K562 (cell line): Measurements from ENCODE around the gene STOX1. TPM values are rescaled to one million over a fixed set of nuclear protein-coding genes. Genes with fewer than 3 reads are reported as not detected.

Experiments
- ARHGAP35 ChIP-seq: fragments of 450-650 bp; IDR thresholded peaks from 2 replicates; pipeline ENCODE4 v1.6.1; 2018; ENCODE audit not compliant: partially characterized antibody
- ARID3B ChIP-seq: fragments of 250-450 bp; sonication (Bioruptor Pico); IDR thresholded peaks from 2 replicates; pipeline ENCODE4 v1.4.0; 2020; ENCODE audit warnings: borderline replicate concordance
- ATF6 ChIP-seq: sonication (generic); formaldehyde crosslinking; IDR thresholded peaks from 2 replicates; pipeline ENCODE4 v1.4.0; 2020; ENCODE audit warnings: mild to moderate bottlenecking, missing genetic modification reagents
- BMI1 ChIP-seq: fragments of 150-350 bp; IDR thresholded peaks from 2 replicates; pipeline ENCODE4 v1.6.1; 2014; ENCODE audit warnings: low read length
- CBX8 ChIP-seq: fragments of 200-600 bp; sonication (generic); IDR thresholded peaks from 2 replicates; pipeline ENCODE4 v1.6.1; 2012; ENCODE audit warnings: borderline replicate concordance, mixed run types, low read depth, mild to moderate bottlenecking, moderate library complexity, mixed read lengths, low read length, control low read depth, inconsistent platforms; ENCODE audit not compliant: poor library complexity, severe bottlenecking; ENCODE audit errors: extremely low read depth
- DLX4 ChIP-seq: fragments of 250-450 bp; sonication (Bioruptor Pico); IDR thresholded peaks from 2 replicates; pipeline ENCODE4 v1.6.1; 2021; ENCODE audit warnings: mild to moderate bottlenecking
- FOXJ2 ChIP-seq: fragments of 200-800 bp; sonication (Bioruptor generic); IDR thresholded peaks from 2 replicates; pipeline ENCODE4 v1.6.1; 2016; ENCODE audit warnings: missing genetic modification characterization, missing compliant biosample characterization
- GTF2F1 ChIP-seq: IDR thresholded peaks from 2 replicates; pipeline ENCODE4 v1.6.1; 2011; ENCODE audit warnings: low read depth, low read length, improper control_type of control experiment
- KDM2B ChIP-seq: fragments of 250-450 bp; sonication (Bioruptor Pico); IDR thresholded peaks from 2 replicates; pipeline ENCODE4 v1.8.0; 2021; ENCODE audit warnings: mild to moderate bottlenecking, moderate library complexity
- NR2C2 ChIP-seq, 2 experiments: fragments of 200-800 bp in 1 of 2; sonication (Bioruptor generic) in 1 of 2; sonication (generic) in 1 of 2; formaldehyde crosslinking in 1 of 2; IDR thresholded peaks; 2 replicates each; pipeline versions ENCODE4 v1.6.1 to v1.8.0; 2016 to 2022; ENCODE audit warnings: mild to moderate bottlenecking in 1 of 2, missing compliant biosample characterization in 1 of 2, missing genetic modification characterization in 1 of 2, missing genetic modification reagents in 1 of 2
- PHB ChIP-seq: fragments of 250-450 bp; sonication (Bioruptor Pico); IDR thresholded peaks from 2 replicates; pipeline ENCODE4 v1.5.0; 2021
- PKNOX1 ChIP-seq: fragments of 450-650 bp; IDR thresholded peaks from 2 replicates; pipeline ENCODE4 v1.6.1; 2016
- RAD21 ChIP-seq, 2 experiments: fragments of 250-450 bp in 1 of 2; fragments of 450-650 bp in 1 of 2; sonication (Bioruptor Pico) in 1 of 2; formaldehyde crosslinking in 1 of 2; IDR thresholded peaks in 1 of 2; conservative IDR thresholded peaks in 1 of 2; 2 replicates each; pipeline versions ENCODE4 v1.4.0 to v1.8.0; 2020 to 2022; ENCODE audit warnings: mild to moderate bottlenecking in 2 of 2, moderate library complexity in 1 of 2
- RREB1 ChIP-seq: fragments of 250-450 bp; sonication (Bioruptor Pico); IDR thresholded peaks from 2 replicates; pipeline ENCODE4 v1.4.0; 2020
- ZEB2 ChIP-seq: fragments of 450-650 bp; IDR thresholded peaks from 2 replicates; pipeline ENCODE4 v1.6.1; 2016
- ZNF274 ChIP-seq: IDR thresholded peaks from 2 replicates; pipeline ENCODE4 v1.6.1; 2011; ENCODE audit warnings: low read depth, mild to moderate bottlenecking, low read length, moderate library complexity, borderline replicate concordance
- polyA plus RNA-seq, 8 experiments: library from polyadenylated mRNA; depleted of rRNA in 4 of 8; stranded (reverse) in 5 of 8; unstranded in 3 of 8; fragments of >200 nt; fragmentation: Nextera tagmentation in 2 of 8; fragmentation: Illumina TruSeq in 1 of 8; extraction: Ambion mirVana in 2 of 8; extraction: Trizol in 1 of 8; gene quantifications; 2 replicates each; pipeline versions ENCODE4 v1.2.1 to v1.2.3, GENCODE V29; 2011 to 2014; ENCODE audit warnings: inconsistent platforms in 1 of 8, missing spikeins in 1 of 8
- total RNA-seq, 7 experiments: library from RNA; depleted of rRNA in 6 of 7; stranded (reverse); fragments of >200 nt in 6 of 7; fragmentation: Illumina TruSeq in 2 of 7; extraction: Trizol in 2 of 7; gene quantifications; 2 replicates each; pipeline versions ENCODE4 v1.2.1 to v1.2.3, GENCODE V29; 2011 to 2021; ENCODE audit warnings: low replicate concordance in 1 of 7

Gene STOX1
- total and polyA plus RNA-seq, 9 of the 15 experiments (the other 6 are each of a cell fraction or from before 2014, with no cell fraction given), result 0.09 to 0.87 (median 0.29) TPM

GRCh38 chr10:68811314-68812009, 15.9 kb upstream of the STOX1 start (continued):
- TF ChIP-seq ATF6 (no peak), ARHGAP35 (no peak), ZNF274 (no peak), RREB1 (no peak), DLX4 (CRISPR knock-in tag) (no peak), PHB (CRISPR knock-in tag) (no peak), FOXJ2 (tag) (0 out of 2 replicates have a peak, but pooled peaks have one; percentile 57), PKNOX1 (peak; percentile 19; the same call in 1 of the 2 replicates), ZEB2 (no peak), GTF2F1 (no peak), CBX8 (no peak), ARID3B (no peak), RAD21 (CRISPR knock-in tag; conservative IDR thresholded peaks at IDR 0.05 in 1 of 2, IDR thresholded peaks at IDR 0.05 in 1 of 2) (no peak), NR2C2 (CRISPR knock-in tag; IDR thresholded peaks at IDR 0.05) (no peak), NR2C2 (tag; IDR thresholded peaks at IDR 0.05) (peak; percentile 85), BMI1 (peak; percentile 54; the same call in 1 of the 2 replicates), KDM2B (CRISPR knock-in tag) (no peak)
